Measurements from ENCODE around the gene MCUR1. TPM values are rescaled to one million over a fixed set of nuclear protein-coding genes. Genes with fewer than 3 reads are reported as not detected.

MCUR1 gene
- total and polyA plus RNA-seq, 8 donors, result 2.3 to 16.4 (median 8.9) TPM

DNA sequence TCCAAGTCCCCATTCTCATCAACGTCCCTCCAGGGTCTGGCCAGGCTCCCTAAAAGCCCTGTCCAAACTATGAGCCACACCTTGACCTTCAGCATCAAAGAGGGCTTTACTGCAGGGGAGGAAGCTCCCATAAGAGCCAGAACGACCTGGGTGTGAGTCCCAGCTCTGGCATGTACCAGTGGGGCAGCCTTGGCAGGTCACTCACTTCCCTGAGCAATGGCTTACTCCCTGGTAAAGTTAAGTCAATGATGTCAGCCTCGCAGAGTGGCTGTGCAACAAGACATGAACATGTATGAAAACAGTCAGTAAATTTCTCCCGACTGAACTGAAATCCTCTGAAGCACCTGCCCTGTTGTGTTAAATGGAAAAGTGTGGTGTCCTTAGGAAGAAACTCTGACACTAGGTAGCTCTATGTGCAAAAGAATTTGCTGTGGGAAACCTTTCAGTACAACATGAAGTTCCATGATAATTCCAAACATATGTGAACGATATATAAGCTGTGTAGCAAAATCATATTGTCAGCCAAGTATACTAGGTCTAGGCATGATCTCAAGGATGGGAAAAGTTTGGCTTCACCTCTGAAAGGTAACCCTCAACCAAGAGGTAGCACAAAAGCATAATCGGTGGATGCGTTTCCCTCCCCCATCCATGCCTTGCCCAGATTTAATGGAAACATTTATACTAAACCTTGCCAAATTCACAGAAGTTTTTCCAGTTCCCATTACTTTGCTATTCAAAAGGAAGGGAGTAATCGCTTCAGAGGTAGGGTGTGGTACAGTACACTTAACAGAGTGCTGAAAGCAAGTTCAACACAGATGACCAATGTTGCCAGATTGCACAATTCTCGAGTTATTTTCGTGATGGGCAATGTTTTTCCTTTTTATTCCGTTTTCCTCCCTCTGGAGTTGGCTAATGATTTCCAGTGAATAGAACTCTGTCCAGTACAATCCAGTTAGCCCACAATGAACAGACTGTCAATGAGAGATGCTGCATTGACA lies 53.8 kb downstream of the MCUR1 start:
- DNase-seq, result peak in 1 of 2 donors; percentile 72
- intact Hi-C loops (cut with DNase I; ENCODE audit: low total_unique reads), result no loop called here
- Histone ChIP-seq H3K27me3 (no peaks in the 10 kb centered on the region), H3K4me1 (peaks cover 0 to 37% (median 21%) of the 10 kb centered on the region in 4 donors), H3K4me3 (no peak overlapping the region), H3K36me3 (no peaks in the 10 kb centered on the region), H3K9me3 (no peaks in the 10 kb centered on the region), H3K27ac (peak overlapping the region in 4 of 5 donors; percentile 26 to 67 (median 38))
- 45 to 57% (median 48%) methylated on average over 11 of the region's 11 CpGs for WGBS, 5 donors
- TF ChIP-seq, protein P1, sequence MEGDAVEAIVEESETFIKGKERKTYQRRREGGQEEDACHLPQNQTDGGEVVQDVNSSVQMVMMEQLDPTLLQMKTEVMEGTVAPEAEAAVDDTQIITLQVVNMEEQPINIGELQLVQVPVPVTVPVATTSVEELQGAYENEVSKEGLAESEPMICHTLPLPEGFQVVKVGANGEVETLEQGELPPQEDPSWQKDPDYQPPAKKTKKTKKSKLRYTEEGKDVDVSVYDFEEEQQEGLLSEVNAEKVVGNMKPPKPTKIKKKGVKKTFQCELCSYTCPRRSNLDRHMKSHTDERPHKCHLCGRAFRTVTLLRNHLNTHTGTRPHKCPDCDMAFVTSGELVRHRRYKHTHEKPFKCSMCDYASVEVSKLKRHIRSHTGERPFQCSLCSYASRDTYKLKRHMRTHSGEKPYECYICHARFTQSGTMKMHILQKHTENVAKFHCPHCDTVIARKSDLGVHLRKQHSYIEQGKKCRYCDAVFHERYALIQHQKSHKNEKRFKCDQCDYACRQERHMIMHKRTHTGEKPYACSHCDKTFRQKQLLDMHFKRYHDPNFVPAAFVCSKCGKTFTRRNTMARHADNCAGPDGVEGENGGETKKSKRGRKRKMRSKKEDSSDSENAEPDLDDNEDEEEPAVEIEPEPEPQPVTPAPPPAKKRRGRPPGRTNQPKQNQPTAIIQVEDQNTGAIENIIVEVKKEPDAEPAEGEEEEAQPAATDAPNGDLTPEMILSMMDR (IDR thresholded peaks at IDR 0.05), result no peak
- TF ChIP-seq POLR2AphosphoS5 (IDR thresholded peaks at IDR 0.05), result peak in 1 of 3 donors; percentile 72

GRCh38 chr6:13759025-13759424 lies 55.3 kb downstream of the MCUR1 start:
- Histone ChIP-seq H3K9me3 (no peaks in the 10 kb centered on the region), H3K36me3 (no peaks in the 10 kb centered on the region), H3K4me3 (no peak overlapping the region), H3K27me3 (no peaks in the 10 kb centered on the region), H3K4me1 (peaks cover 0 to 37% (median 21%) of the 10 kb centered on the region in 4 donors), H3K27ac (no peak overlapping the region)
- intact Hi-C loops (cut with DNase I; ENCODE audit: low total_unique reads), result no loop called here
- no peak for DNase-seq
- 91 to 97% (median 95%) methylated on average over 4 to 6 of the region's 6 CpGs for WGBS, 5 donors
- no peak for TF ChIP-seq EP300 (IDR thresholded peaks at IDR 0.05)
- TF ChIP-seq POLR2AphosphoS5 (IDR thresholded peaks at IDR 0.05), result no peak
- TF ChIP-seq, protein P1 (IDR thresholded peaks at IDR 0.05), result no peak
- no peak for TF ChIP-seq POLR2A (IDR thresholded peaks at IDR 0.05)

- DNase-seq, result no peak
- Histone ChIP-seq H3K4me3 (no peak overlapping the region), H3K9me3 (no peaks in the 10 kb centered on the region), H3K27ac (no peak overlapping the region), H3K36me3 (no peaks in the 10 kb centered on the region), H3K4me1 (no peaks in the 10 kb centered on the region), H3K27me3 (no peaks in the 10 kb centered on the region)
- intact Hi-C loops (cut with DNase I; ENCODE audit: low total_unique reads), result no loop called here
- 79 to 100% (median 92%) methylated on average over 2 of the region's 2 CpGs for WGBS, 5 donors
- no peak for TF ChIP-seq POLR2AphosphoS5 (IDR thresholded peaks at IDR 0.05)
Measured at GRCh38 chr6:13754644-13755043, 59.7 kb downstream of the MCUR1 start.

- Histone ChIP-seq H3K27ac (no peak overlapping the region), H3K27me3 (peaks cover 0 to 5% (median 4%) of the 10 kb centered on the region in 3 donors), H3K36me3 (no peaks in the 10 kb centered on the region), H3K9me3 (no peaks in the 10 kb centered on the region), H3K4me3 (no peak overlapping the region), H3K4me1 (no peaks in the 10 kb centered on the region)
- intact Hi-C loops (cut with DNase I; ENCODE audit: low total_unique reads), result no loop called here
- TF ChIP-seq POLR2A (IDR thresholded peaks at IDR 0.05), result no peak
- TF ChIP-seq, protein P1 (IDR thresholded peaks at IDR 0.05), result no peak
- TF ChIP-seq POLR2AphosphoS5 (IDR thresholded peaks at IDR 0.05), result no peak
- TF ChIP-seq EP300 (IDR thresholded peaks at IDR 0.05), result no peak
- 88 to 95% (median 93%) methylated on average over 5 to 7 of the region's 7 CpGs for WGBS, 5 donors
- DNase-seq, result no peak
Measured at GRCh38 chr6:13743736-13744127, 70.6 kb downstream of the MCUR1 start.
